Left forelimb (tissue), 1 donor: ENCODE data around the gene LCE7A.

Source experiments
- DNase-seq: peaks from one replicate; pipeline ENCODE4 v3.0.0-alpha.2; 2018; ENCODE audit warnings: low spot score

LCE7A gene

GRCh38 chr1:152880316-152880715, 20.5 kb downstream of the LCE7A start:
- DNase-seq = no peak

GRCh38 chr1:152880907-152881306, 21.1 kb downstream of the LCE7A start:
- DNase-seq = no peak

GRCh38 chr1:152884085-152884484, 24.3 kb downstream of the LCE7A start:
- no peak for DNase-seq

- no peak for DNase-seq
Measured at GRCh38 chr1:152884506-152884905, 24.7 kb downstream of the LCE7A start.

GRCh38 chr1:152884966-152885624, 25.3 kb downstream of the LCE7A start:
- no peak for DNase-seq

- no peak for DNase-seq
Measured at GRCh38 chr1:152886085-152886484, 26.3 kb downstream of the LCE7A start.

GRCh38 chr1:152886758-152887409, 27.1 kb downstream of the LCE7A start:
- no peak for DNase-seq

- no peak for DNase-seq
Measured at GRCh38 chr1:152888126-152888525, 28.3 kb downstream of the LCE7A start.

GRCh38 chr1:152899027-152899426, 39.2 kb downstream of the LCE7A start:
- no peak for DNase-seq

GRCh38 chr1:152899883-152900282, 40.1 kb downstream of the LCE7A start:
- no peak for DNase-seq

- no peak for DNase-seq
Measured at GRCh38 chr1:152901631-152902030, 41.8 kb downstream of the LCE7A start.

GRCh38 chr1:152902636-152903035, 42.8 kb downstream of the LCE7A start:
- no peak for DNase-seq

GRCh38 chr1:152904688-152905440, 45.1 kb downstream of the LCE7A start:
- DNase-seq = no peak

- no peak for DNase-seq
Measured at GRCh38 chr1:152906023-152906565, 46.3 kb downstream of the LCE7A start.

- DNase-seq = no peak
Measured at GRCh38 chr1:152907686-152908601, 48.1 kb downstream of the LCE7A start, which contains the start of gene IVL. IVL (plus strand) TSS chr1:152908546; CDS start chr1:152909798, 1,252 bp downstream.

GRCh38 chr1:152909206-152909605, 49.4 kb downstream of the LCE7A start:
- no peak for DNase-seq
